ENCODE results near the gene OR2A25.

Gene OR2A25

DNA sequence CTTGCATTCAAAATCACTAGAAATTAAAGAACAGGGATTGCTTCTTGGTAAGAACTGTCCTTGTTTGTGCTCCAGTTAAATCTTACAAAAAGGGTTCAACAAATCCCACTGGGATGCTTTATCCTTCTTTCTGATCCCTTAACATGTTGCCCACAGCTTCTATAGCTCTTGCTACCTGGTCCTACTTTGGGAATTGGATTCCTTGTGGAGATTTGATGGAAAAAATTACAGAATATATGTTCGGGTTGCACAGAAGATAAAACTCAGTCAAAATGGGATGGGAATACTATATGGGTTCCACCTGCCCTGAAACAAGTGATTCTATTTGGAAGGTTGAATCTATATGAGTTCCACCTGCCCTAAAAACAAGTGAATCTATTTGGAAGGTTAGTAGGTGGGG, at the start of gene OR2A25:
TSS of gene OR2A25 (plus strand) at position 301 of the 400 bp plus-strand sequence. CDS start 4,409 bp downstream, outside the sequence.
- H3K36me3 ChIP-seq (ENCODE audit: insufficient read depth, low read length) = no peaks in the 10 kb centered on the region
- no peaks in the 10 kb centered on the region for H3K4me1 ChIP-seq (ENCODE audit: insufficient read depth, low read length)
- H3K9me3 ChIP-seq (ENCODE audit: control insufficient read depth, insufficient read depth, low read length) = no peaks in the 10 kb centered on the region
- no peak within 1 kb of the TSS for H3K9ac ChIP-seq (ENCODE audit: low read depth, low read length)

DNA sequence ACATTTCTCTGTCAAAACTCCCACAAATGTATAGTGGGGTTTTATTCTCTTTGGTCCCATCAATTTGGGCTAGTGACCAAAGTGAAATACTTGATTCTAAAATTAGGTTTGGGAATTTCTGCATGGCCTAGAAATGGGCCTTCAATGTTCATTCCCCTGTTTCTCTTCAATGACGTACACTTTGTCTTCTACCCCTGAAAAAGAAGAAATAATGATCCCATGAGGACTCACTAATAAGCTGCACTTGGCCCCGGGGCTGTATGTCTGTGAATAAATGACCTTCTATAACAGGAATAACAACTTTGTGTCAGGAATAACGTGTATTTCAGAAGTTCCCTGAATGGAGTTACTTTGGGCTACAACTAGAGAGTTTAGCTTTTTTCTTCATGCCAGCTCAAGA, 49.3 kb upstream of the OR2A25 start:
- Histone ChIP-seq H3K9ac (ENCODE audit: low read depth, low read length) (no peak overlapping the region), H3K4me1 (ENCODE audit: insufficient read depth, low read length) (no peaks in the 10 kb centered on the region), H3K36me3 (ENCODE audit: insufficient read depth, low read length) (no peaks in the 10 kb centered on the region), H3K9me3 (ENCODE audit: control insufficient read depth, insufficient read depth, low read length) (no peaks in the 10 kb centered on the region)

GRCh38 chr7:144022169-144022568, 47.4 kb upstream of the OR2A25 start:
- Histone ChIP-seq H3K9ac (ENCODE audit: low read depth, low read length) (no peak overlapping the region), H3K9me3 (ENCODE audit: control insufficient read depth, insufficient read depth, low read length) (no peaks in the 10 kb centered on the region), H3K4me1 (ENCODE audit: insufficient read depth, low read length) (no peaks in the 10 kb centered on the region), H3K36me3 (ENCODE audit: insufficient read depth, low read length) (no peaks in the 10 kb centered on the region)

- no peak overlapping the region for H3K9ac ChIP-seq (ENCODE audit: low read depth, low read length)
- H3K4me1 ChIP-seq (ENCODE audit: insufficient read depth, low read length) = no peaks in the 10 kb centered on the region
- H3K36me3 ChIP-seq (ENCODE audit: insufficient read depth, low read length) = no peaks in the 10 kb centered on the region
- no peaks in the 10 kb centered on the region for H3K9me3 ChIP-seq (ENCODE audit: control insufficient read depth, insufficient read depth, low read length)
Observed at GRCh38 chr7:144023171-144023827, 46.3 kb upstream of the OR2A25 start.

- H3K4me1 ChIP-seq (ENCODE audit: insufficient read depth, low read length) = no peaks in the 10 kb centered on the region
- no peaks in the 10 kb centered on the region for H3K9me3 ChIP-seq (ENCODE audit: control insufficient read depth, insufficient read depth, low read length)
- no peak overlapping the region for H3K9ac ChIP-seq (ENCODE audit: low read depth, low read length)
- H3K36me3 ChIP-seq (ENCODE audit: insufficient read depth, low read length) = no peaks in the 10 kb centered on the region
Observed at GRCh38 chr7:144024213-144024612, 45.4 kb upstream of the OR2A25 start.

DNA sequence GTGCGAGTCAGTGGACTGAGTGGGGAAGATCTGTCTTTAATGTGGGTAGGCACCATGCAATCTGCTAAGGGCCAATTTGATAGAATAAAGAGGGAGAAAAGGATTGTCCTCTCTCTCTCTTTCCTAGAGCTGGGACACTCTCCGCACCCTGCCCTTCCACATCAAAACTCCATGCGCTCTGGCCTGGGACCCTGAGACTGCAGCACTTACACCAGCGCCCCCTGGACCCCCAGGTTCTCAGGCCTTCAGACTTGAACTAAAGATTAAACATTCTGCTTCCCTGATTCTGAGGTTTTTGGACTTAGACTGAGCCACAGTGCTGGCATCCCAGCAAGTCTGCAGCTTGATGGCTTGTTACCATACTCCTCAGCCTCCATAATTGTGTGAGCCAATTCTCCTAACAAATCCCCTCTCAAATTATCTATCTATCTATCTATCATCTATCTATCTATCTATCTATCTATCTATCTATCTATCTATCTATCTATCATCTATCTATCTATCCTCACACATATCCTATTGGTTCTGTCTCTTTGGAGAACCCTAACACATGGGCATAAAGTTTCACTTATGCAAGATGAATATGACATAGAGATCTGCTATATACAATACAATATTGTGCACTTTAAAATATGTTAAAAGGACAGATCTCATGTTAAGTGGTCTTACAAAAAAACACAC, 43.3 kb upstream of the OR2A25 start:
- no peaks in the 10 kb centered on the region for H3K9me3 ChIP-seq (ENCODE audit: control insufficient read depth, insufficient read depth, low read length)
- no peaks in the 10 kb centered on the region for H3K36me3 ChIP-seq (ENCODE audit: insufficient read depth, low read length)

DNA sequence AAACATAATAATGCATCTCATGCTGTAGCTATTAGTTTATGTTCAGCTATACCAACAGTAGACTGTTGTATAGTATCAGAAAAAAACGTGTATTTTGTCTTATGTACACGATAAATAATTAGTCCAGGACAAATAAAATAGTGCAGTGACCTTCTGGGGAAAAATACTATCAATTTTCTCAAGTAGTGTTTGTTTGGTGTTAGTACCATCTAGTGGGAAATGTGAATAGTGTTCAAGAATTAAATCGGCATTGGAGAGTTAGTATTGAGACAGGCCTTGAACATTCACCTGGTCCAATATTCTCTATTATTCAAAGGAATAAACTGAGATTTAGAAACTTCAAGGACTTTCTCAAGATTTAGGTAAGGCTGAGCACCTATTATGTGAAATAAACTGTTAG, 42.5 kb upstream of the OR2A25 start:
- no peaks in the 10 kb centered on the region for H3K4me1 ChIP-seq (ENCODE audit: insufficient read depth, low read length)
- H3K9ac ChIP-seq (ENCODE audit: low read depth, low read length) = no peak overlapping the region
- H3K9me3 ChIP-seq (ENCODE audit: control insufficient read depth, insufficient read depth, low read length) = no peaks in the 10 kb centered on the region

More for the DNA sequence above, 43.3 kb upstream of the OR2A25 start:
- no peak overlapping the region for H3K9ac ChIP-seq (ENCODE audit: low read depth, low read length)
- no peaks in the 10 kb centered on the region for H3K4me1 ChIP-seq (ENCODE audit: insufficient read depth, low read length)

GRCh38 chr7:144027974-144028373, 41.6 kb upstream of the OR2A25 start:
- H3K36me3 ChIP-seq (ENCODE audit: insufficient read depth, low read length) = no peaks in the 10 kb centered on the region
- H3K4me1 ChIP-seq (ENCODE audit: insufficient read depth, low read length) = no peaks in the 10 kb centered on the region
- no peaks in the 10 kb centered on the region for H3K9me3 ChIP-seq (ENCODE audit: control insufficient read depth, insufficient read depth, low read length)

More for the DNA sequence above, 42.5 kb upstream of the OR2A25 start:
- H3K36me3 ChIP-seq (ENCODE audit: insufficient read depth, low read length) = no peaks in the 10 kb centered on the region

DNA sequence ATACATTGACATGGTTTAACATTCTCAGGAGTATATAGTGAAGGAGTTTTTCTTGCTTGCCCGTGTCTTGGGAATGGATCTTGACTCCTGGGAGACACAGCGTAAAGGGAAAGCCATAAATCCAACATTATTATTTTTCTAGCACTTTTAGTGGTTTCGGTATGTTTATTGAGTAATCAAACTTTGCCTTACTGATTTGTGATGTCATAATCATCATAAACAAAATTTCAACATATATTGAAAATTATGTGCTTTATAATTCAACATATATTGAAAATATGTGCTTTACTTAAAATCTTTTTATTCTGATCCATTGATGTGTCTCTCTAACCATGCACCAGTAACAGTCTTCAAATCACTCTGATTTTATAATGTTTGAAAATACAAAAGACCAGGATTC, 41.1 kb upstream of the OR2A25 start:
- no peak overlapping the region for H3K9ac ChIP-seq (ENCODE audit: low read depth, low read length)
- H3K4me1 ChIP-seq (ENCODE audit: insufficient read depth, low read length) = no peaks in the 10 kb centered on the region
- no peaks in the 10 kb centered on the region for H3K9me3 ChIP-seq (ENCODE audit: control insufficient read depth, insufficient read depth, low read length)
- no peaks in the 10 kb centered on the region for H3K36me3 ChIP-seq (ENCODE audit: insufficient read depth, low read length)

More at GRCh38 chr7:144027974-144028373, 41.6 kb upstream of the OR2A25 start:
- H3K9ac ChIP-seq (ENCODE audit: low read depth, low read length) = no peak overlapping the region

GRCh38 chr7:144032516-144032915, 37.1 kb upstream of the OR2A25 start:
- Histone ChIP-seq H3K9me3 (ENCODE audit: control insufficient read depth, insufficient read depth, low read length) (no peaks in the 10 kb centered on the region), H3K4me1 (ENCODE audit: insufficient read depth, low read length) (no peaks in the 10 kb centered on the region), H3K9ac (ENCODE audit: low read depth, low read length) (no peak overlapping the region), H3K36me3 (ENCODE audit: insufficient read depth, low read length) (no peaks in the 10 kb centered on the region)

- Histone ChIP-seq H3K36me3 (ENCODE audit: insufficient read depth, low read length) (no peaks in the 10 kb centered on the region), H3K9me3 (ENCODE audit: control insufficient read depth, insufficient read depth, low read length) (no peaks in the 10 kb centered on the region), H3K9ac (ENCODE audit: low read depth, low read length) (no peak overlapping the region), H3K4me1 (ENCODE audit: insufficient read depth, low read length) (no peaks in the 10 kb centered on the region)
Observed at GRCh38 chr7:144032985-144033709, 36.5 kb upstream of the OR2A25 start.

DNA sequence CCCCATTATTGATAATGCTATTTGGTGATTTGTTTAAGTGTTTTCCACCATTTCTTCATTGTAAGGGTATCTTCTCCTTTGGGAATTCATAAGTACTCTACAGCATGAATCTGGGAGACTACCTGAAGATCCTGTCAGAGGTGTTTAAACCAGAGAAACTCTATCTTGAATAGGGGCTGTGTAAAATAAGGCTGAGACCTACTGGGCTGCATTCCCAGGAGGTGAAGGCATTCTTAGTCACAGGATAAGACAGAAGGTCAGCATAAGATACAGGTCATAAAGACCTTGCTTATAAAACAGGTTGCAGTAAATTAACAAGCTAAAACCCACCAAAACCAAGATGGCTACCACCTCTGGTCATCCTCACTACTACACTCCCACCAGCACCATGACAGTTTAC, 34.2 kb upstream of the OR2A25 start:
- no peaks in the 10 kb centered on the region for H3K9me3 ChIP-seq (ENCODE audit: control insufficient read depth, insufficient read depth, low read length)
- H3K4me1 ChIP-seq (ENCODE audit: insufficient read depth, low read length) = no peaks in the 10 kb centered on the region
- no peaks in the 10 kb centered on the region for H3K36me3 ChIP-seq (ENCODE audit: insufficient read depth, low read length)
- H3K9ac ChIP-seq (ENCODE audit: low read depth, low read length) = no peak overlapping the region

GRCh38 chr7:144036302-144036885, 33.2 kb upstream of the OR2A25 start:
- no peaks in the 10 kb centered on the region for H3K9me3 ChIP-seq (ENCODE audit: control insufficient read depth, insufficient read depth, low read length)
- no peaks in the 10 kb centered on the region for H3K36me3 ChIP-seq (ENCODE audit: insufficient read depth, low read length)
- H3K4me1 ChIP-seq (ENCODE audit: insufficient read depth, low read length) = no peaks in the 10 kb centered on the region
- no peak overlapping the region for H3K9ac ChIP-seq (ENCODE audit: low read depth, low read length)

DNA sequence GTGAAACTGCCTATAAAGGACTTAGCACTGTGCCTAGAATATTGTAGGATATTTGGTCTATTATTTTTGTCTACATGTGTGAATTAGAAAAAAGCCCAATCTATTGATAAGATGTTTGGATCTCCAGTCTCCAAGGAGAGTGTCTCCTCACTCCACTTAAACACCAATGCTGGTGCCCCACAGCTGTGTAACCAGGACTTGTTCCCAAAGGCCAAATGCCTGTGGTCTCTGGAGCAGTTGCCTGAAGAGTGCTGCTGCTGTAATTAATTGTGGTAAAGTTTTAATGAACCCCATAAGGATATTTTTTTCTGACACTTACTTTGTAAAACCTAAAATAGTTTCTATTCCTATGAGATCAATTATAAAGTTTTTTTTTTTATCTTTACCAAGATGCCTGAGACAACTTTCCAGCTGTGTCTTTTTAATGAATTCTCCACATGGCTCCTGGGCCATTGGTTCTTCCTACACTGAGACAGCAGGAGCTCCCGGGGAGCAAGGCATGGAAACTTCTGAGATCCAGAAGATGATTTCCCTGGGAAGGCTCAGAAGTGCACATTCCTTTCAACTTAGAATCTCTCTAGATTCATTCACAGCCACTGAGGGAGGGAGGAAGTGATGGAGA, 32.1 kb upstream of the OR2A25 start:
- Histone ChIP-seq H3K4me1 (ENCODE audit: insufficient read depth, low read length) (no peaks in the 10 kb centered on the region), H3K9me3 (ENCODE audit: control insufficient read depth, insufficient read depth, low read length) (no peaks in the 10 kb centered on the region), H3K36me3 (ENCODE audit: insufficient read depth, low read length) (no peaks in the 10 kb centered on the region), H3K9ac (ENCODE audit: low read depth, low read length) (no peak overlapping the region)
